NCI-H2081 (cell line): ENCODE measurements around the gene EPS8.

Source experiments
- DNase-seq, 2 experiments: peaks; one replicate each; lab custom pipeline; 2025; lab: John Stamatoyannopoulos, UW

EPS8 gene

DNA sequence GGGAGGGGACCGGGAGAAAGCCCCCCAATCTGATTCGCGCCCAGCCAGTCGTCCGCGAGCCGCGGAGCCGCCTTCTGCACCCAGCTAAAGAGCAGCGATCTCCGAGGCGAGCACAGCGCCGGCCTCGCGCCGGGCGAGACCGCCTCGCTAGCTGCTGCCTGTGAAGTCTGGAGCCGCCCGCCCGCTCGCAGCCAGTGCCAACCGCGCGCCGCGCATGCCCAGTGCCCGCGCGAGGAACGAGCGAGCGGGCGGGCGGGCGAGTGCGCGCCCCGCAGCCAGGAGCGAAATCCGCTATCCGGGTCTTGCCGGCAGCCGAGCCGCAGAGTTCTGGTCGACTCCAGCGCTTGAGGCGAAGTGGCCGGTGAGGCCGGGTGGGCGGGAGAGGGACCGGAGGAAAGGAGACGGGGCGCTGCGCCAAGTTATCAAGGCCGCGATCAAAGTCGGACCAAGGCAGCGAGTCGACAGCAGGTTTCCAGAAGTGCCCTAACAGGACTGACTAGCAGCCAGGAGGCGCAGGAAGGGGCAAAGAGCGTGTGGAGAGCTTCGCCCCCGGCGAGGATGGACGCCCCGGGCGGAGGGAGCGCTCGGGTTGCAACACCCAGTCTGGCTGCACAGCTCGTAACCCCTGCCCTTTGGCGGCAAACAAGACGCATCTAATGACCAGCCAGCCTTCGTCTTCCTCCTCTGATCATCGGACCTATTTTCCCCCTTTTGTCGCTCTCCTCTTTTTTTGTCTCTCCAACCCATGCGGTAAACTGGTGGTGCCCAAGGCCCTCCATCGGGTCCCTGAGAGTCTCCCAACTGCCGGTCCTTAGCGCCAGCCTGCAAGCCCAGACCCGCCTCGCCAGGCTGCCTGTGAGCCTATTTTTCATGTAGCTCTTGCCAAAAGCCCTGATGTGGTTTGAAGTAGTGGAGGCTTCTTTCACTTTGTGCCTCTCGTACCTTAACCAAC lies at the start of gene EPS8:
TSS of gene EPS8 (minus strand) at position 169 of the 952 bp plus-strand sequence. CDS start 106,437 bp downstream, outside the sequence.
- peak; percentile 91 to 93 for DNase-seq

DNA sequence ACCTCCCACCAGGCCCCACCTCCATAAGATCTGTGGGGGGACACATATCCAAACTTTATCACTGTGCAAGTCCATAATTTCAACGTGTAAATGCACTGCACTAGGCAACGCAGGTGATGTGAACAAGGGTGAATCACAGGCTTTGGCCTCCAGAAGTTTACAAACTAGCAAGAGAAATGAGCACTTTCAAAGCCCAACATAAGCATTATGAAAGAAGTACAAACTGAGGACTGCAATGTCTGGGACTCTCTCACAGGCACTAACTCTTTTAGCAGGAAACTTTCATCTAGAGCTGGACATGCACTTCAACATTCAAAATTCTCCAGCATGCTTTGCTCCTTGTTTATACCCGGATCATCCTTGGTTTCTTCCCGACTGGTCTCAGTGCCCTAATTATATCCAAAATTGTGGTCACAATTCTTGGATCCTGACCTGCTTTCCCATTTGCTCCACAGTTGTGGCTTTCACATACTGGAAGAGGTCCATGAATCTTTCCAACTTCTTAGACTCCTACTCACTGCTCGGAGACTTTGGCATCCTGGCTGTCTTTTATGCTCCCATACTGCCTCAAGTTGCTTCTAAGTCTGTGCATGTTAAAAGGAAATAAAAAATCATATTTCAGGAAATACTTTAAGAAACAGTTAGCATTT lies 48.1 kb upstream of the EPS8 start:
- no peak for DNase-seq

DNA sequence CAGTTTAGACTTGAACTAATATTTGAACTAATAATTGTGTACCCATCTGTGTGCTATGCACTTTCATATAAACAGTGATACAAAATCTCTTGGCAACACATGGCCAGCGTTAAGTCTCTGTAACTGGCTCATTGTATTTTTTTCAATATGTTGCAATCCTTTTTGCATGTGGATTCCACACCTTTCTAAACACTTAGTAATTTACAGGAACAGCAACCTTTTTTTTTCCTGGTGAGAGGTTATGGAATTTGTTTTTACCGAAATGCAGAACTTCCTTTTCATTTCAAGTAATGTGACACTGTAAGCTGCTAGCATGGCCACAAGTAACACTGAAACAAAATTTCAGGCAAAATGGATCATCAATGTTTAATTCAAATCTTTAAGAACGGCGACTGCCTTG lies 45.4 kb upstream of the EPS8 start:
- DNase-seq = no peak

DNA sequence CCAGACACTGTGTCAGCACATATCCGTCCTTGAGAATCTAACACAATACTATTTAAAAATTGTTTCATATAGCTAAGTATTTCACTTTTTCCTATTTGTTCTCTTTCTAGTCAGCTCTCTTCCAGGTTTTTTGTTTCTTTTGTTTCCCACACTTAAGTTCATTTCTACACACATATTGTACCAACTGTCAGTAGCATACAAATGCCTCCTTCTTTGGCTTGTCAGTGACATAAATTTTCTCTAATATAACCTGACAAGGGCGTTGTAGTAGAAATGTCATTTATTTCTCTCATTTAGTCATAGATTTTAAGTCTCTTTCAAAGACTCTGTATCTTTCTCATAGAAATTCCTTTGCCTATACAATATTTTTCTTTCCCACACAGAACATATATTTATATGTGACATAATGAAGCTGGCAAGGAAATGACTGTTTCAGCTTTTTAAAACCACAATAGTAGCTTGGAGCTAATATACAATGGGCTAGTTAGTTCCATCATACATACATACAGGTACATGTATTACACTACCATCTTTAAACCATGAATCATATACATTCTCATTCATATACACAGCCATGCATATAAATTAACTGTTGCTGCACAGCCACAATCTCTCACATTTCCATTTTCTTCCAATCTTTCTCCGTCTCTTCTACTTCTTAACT lies 42.3 kb upstream of the EPS8 start:
- no peak for DNase-seq

DNA sequence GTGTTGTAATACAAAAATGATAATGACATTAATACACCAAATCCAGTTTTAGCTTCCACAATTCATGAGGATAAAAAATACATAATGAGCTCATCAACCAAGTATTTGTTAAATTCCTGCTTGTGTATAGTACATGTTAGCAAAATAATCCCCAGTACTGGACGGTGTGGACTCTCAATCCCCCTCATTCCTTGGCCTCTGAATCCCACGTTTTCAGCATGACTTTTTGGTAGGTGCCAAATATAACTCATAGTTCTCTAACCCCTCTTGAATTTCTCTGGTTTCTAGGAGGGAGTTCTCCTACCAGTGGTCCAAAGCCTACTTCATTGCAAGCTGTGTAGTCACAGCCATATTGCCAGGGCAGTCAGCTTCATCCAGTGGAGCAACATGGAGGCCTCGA lies 41.4 kb upstream of the EPS8 start:
- no peak for DNase-seq

DNA sequence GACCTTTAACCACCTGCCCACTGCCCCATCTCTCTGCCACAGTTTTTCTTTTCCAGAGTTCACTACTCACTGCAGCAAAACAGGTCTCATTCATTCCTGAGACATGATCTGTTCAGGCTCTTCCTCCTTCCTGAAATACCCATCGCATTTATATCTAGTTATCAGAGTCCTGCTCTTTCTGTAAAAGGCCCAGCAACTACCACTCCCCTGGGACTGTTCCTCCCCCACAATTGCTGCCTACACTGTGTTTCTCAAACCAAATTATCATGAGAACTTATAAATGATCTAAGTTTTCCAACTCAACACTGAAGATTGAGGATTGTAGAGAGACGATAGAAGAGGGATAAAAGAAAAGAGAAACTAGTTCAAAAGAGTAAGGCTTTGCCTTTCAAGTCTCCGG lies 40.8 kb upstream of the EPS8 start:
- no peak for DNase-seq

DNA sequence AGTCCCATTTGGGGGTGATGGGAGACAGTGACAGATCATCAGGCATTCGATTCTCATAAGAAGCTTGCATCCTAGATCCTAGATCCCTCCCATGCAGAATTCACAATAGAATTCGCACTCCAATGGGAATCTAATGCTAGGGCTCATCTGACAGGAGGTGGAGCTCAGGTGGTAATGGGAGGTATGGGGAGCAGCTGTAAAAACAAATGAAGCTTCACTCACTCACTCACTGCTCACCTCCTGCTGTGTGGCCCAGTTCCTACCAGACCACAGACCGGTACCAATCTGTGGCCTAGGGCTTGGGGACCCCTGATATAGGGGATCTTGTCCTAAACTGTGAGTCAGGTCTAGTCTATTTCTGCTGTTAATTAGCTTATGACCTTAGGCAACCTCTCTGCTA lies 40.1 kb upstream of the EPS8 start:
- DNase-seq = peak; percentile 21 to 58

DNA sequence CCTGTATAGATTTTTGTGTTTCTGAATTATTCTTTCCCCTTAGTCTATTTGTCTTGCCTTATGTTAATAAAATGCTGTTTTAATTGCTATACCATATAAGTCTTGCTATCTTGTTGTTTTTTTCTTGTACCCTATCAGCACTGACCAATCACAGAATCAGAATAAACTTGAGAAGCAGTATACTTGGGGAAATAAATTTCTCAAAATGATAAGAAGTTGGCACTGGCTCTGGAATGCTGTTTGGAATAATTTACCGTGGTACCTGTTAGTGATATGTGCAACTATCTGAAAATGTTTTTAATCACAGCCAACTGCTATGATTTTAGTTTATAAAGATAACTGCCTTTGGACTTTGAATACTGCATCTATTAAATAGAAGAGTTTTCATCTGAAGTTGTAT lies 37.9 kb upstream of the EPS8 start:
- no peak for DNase-seq

DNA sequence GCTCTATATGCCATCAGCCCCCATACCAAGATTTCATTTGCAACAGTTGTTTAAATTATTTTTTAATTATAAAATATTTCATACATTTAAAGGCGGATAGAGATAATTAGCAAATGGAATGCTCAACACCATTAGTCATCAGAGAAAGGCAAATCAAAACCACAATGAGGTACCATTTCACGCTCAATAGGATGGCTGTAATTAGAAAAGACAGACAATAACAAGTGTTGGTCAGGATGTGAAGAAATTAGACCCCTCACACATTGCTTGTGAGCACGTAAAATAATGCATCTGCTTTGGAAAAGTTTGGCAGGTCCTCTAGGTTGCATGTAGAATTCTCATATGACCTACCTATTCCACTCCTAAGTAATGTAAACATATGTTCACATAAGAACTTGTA lies 35.3 kb upstream of the EPS8 start:
- no peak for DNase-seq

DNA sequence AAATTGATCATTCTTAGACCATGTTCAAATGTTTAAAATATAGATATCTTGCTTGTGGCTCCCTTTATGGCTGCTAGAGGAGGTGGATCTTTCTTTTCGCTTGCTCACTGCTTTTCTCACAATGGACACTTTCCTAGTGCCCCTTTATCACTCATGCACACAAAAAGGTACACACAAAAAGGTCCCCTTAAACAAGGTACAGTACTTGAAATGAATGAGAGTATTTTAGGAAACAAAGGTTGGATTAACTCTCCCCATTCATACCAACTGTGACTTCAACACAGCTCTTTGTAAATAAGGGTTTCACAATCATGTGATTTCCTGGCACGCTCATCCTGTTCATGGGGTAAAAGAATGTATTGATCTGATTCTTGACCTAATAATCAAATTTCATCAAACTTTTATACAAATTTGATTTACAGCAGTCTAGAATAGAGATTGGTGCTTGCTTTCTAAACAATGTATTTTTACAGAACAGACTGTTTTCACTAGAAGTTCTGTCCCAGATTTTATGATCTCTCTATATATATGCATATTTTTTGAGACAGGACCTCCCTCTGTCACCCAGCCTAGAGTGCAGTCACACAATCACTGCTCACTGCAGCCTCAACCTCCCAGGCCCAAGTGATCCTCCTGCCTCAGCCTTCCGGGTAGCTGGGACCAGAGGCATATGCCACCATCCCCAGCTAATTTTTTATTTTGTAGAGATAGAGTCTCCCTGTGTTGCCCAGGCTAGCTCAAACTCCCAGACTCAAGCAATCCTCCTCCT lies 34.4 kb upstream of the EPS8 start:
- DNase-seq = peak in 1 of 2 experiments; percentile 3

DNA sequence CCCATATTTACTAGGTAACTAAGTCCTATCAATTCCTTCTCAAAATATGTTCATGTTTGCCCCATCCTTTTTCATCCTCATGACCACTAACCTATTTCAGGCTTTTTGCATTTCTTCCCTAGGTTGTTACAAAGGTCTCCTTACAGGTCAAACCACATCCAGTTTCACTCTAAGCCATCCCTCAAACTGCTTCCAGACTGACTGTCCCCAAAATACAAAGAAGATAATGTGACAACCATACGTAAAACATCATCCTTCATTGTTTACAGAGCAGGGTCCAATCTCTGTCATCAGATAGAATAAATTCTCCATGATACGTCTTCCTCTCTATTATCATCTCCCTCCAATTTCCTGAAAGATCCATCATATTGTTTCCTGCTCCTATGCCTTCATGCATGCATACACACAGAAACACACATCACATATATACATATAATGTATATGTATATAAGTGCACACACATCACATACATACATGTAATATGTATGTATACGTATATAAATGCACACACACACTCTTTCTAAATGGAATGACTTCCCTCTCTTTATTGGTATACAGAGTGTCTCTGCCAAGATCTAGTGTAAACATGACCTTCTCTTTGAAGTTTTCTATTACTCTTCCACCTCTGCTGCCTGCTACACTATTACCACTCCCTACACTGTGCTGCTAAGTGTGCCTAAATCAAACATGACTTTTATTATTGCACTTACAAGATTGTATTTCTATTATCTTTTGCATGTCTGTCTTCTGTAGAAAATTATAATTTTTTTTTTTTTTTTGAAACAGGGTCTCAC lies 30.7 kb upstream of the EPS8 start:
- no peak for DNase-seq

DNA sequence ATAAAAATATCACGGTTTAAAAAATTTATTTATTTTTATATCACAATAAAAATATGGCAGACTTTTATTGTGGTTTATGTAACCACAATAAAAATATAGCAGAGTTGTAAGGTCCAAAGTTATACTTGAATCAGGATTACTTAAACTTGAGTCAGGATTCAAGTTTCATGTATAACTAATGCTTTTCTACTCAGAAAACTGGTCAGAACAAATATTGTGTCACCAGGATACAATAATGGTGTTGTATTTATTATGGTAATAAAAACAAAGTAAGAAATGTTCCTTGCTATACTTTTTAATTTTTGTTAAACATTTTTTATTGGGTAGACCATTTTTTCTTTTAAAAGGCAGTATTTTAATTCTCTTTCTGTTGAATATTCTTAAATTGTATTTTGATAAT lies 29.2 kb upstream of the EPS8 start:
- no peak for DNase-seq

DNA sequence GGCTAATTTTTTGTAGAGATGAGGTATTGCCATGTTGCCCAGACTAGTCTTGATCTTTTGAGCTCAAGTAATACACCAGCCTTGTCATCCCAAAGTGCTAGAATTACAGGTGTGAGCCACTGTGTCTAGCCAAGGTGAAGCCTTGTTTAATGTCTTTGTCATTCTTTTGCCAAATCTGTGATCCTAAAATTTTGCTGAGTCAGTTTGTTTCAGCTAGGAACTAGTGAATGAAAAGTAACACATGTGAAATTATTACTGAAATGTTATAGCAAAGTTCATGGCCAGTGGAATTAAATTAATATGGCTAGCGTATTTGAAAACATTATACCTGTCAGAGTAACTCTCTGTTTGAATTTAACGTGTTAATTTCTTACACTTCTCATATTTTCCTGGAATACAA lies 26.5 kb upstream of the EPS8 start:
- no peak for DNase-seq

DNA sequence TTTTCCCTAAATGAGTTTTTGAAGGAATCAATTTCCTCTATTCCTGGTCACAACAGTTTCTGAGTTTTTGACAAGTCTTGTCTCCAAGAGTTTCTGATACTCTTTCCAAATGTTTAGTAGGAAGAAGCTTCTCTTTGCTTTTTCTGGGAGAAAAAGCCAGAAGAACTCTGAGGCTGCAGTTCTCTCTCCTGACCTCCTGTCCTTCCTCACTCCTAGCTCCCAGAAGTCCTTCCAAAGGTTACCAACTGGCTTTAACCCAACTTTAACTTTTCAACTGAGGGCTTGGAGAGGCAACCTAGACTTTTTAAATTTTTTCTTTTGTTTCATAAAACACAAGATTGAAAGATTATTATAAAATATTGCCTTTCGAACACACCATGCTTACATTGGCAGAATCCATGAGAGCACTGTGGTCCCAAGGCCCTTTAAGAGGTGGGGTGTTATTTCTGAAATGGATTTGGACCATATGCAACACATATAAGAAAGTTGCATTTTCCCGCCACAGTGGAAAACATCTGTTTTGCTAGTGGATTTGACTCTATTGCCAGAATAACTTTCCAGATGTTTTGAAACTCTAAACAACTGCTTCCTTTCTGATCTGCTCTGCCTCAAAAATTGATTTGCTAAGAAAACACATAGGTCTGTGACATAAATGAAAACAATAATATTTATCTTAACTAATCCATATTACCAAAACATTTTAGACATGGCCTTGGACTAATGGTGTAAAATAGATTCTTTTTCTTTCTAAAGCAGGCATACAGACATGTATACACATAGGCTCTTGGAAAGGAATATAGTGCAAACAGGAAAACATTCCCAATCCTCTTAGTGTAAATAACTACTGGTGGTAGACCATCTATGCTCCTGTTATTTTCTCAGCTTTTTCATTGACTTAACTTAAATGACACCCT lies 22.3 kb upstream of the EPS8 start:
- no peak for DNase-seq

DNA sequence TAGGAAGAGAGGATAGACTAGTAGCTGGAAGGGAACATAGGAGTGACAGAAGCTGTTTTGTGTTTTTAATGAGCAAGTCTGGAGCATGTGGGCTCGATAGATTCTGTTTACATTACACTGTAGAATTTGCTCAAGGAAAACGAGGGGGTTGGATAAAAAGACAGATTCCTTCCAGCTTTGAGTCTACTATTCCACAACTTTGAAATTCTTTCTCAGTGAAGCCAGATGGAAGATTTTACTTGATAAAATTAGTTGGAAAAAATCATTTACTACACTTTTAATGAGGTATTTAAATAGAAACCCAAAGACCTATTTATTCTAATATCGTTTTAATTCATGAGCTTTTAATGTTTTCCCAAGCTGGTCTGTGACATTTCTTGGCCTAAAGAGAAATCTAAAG lies 19.5 kb upstream of the EPS8 start:
- no peak for DNase-seq

DNA sequence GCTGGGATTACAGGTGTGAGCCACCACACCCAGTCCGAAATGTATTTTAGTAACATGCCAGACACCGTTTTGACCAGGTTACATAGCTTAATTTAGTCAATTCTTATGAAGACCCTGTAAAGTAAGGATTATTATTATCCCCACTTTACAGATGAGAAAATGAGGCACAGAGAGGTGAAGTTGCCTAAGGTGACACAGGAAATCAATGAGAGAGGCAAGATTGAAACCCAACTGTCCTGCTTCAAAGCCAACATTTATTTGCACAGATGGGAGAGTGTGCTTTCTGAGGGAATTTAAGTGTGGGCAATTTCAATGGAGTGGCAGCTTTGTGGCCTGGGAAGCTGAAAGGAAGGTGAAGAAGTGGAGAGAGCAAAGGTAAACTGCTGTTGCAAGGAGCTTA lies 19.1 kb upstream of the EPS8 start:
- no peak for DNase-seq

DNA sequence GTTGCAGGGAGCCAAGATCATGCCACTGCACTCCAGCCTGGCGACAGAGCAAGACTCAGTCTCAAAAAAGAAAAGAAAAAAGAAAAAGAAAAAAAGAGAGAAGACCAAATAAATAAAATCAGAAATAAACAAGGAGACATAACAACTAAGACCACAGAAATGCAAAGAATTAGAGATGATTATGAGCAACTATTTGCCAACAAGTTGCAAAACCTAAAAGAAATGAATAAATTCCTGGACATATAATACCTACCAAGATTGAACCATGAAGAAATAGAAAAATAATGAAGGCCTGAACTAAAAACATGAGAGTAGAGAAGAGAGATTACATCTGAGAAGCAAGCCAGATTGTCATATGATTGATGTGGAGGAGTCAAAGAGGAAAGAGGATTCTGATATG lies 17.6 kb upstream of the EPS8 start:
- DNase-seq = no peak

DNA sequence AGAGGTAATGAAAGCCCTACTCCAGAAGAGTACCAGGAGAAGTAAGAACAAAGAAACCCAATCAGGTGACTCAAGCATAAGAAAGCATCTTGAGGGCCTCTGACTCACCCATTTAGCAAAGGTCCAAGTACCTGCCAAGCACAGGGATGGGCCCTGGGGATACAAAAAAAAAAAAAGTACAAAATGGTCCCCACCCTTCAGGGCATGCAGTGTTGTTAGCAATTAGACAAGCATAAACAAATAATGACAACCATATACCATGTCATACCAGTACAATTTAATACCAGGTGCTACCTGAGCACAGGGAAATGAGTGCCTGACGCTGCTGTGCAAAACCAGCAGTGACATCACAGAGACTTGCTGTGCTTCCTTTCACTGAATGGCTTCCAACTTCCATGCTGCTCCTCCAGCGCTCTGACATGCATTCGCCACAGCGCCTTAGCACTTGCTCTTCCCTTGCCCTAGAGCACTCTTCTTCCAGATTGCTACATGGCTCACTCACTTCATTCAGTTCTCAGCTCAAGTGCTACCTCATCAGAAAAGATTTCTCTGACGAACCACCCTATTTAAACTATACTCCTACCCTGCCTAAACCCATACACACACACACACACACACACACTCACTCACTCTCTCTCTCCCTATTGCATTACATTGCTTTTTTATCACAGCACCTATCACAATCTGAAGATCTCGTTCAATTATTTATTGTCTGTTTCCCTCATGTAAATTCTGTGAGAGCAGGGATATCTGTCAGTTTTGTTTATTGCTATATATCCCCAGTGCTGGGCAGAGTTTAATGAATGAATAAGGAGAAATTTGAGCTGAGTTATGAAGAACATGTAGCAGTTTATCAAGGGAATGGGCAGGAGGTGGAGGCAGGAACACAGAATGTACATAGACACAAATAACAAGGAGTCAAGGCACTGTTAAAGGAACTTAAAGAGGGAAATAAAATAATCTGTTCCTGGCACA lies 12.9 kb upstream of the EPS8 start:
- no peak for DNase-seq

DNA sequence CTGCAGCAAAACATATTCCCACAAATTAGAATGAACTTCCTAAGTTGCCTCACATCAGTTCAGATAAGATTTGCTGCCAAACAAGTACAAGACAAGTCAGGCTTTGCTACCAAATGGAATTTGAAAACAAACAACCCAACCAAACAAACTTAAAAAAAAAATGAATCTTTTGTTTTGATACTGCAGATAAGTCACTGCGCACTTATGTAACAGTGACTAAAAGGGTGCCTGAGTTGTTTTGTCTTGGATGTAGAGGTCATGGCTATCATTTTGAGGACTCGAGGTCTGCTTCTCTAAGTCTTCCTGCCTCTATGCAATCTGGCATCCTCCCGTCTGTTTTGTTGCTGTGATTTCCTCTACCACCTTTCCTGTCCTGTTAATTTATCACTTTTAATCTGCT lies 11.1 kb upstream of the EPS8 start:
- no peak for DNase-seq
